T-helper 2 cell treated with Interferon-gamma antibody and Interleukin-4, amounts not matched to agents 5 μg/mL and 100 μg/mL, for 36 hours (primary cell): ENCODE results near the gene SYNDIG1L.

Experiments
- DNase-seq: peaks from one replicate; pipeline ENCODE4 v3.0.0; 2021; ENCODE audit warnings: low spot score
- H3K27ac Mint-ChIP-seq: one replicate; pipeline ENCODE4 v1.8.0; 2021; ENCODE audit warnings: mild to moderate bottlenecking, mixed read lengths
- H3K27me3 Mint-ChIP-seq: one replicate; pipeline ENCODE4 v1.8.0; 2021; ENCODE audit warnings: low read depth, mixed read lengths
- H3K36me3 Mint-ChIP-seq: one replicate; pipeline ENCODE4 v1.8.0; 2021; ENCODE audit warnings: low read depth, mixed read lengths
- H3K4me1 Mint-ChIP-seq: one replicate; pipeline ENCODE4 v1.8.0; 2021; ENCODE audit warnings: low read depth, mixed read lengths
- H3K4me3 Mint-ChIP-seq: one replicate; pipeline ENCODE4 v1.8.0; 2022; ENCODE audit warnings: mild to moderate bottlenecking, moderate library complexity, mixed read lengths
- H3K9me3 Mint-ChIP-seq: one replicate; pipeline ENCODE4 v1.8.0; 2021; ENCODE audit warnings: mixed read lengths

The SYNDIG1L gene

GRCh38 chr14:74419086-74419485 lies 6.9 kb downstream of the SYNDIG1L start:
- no peaks in the 10 kb centered on the region for H3K9me3 Mint-ChIP-seq
- H3K36me3 Mint-ChIP-seq = no peaks in the 10 kb centered on the region
- no peaks in the 10 kb centered on the region for H3K4me1 Mint-ChIP-seq

DNA sequence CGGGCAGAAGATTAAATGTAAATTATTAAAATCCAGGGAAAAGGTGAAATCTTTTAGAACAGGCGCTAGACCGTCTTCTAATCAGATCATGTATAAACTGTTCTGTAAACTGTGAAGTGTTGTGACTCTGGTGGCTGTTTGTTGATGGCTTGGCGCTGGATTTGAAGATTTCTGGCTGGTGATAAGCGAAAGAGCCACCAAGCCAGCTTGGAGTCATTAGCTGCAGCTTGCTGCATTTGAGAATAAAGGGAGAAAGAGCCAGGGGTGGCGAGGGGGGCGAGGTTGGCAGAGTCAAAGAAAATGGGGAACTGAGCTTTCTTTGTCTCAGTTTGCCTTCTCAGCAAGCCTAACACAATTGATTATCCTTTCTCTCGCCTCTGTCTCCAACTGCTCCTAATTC lies 8.0 kb downstream of the SYNDIG1L start:
- Mint-ChIP-seq H3K4me3 (no peak overlapping the region), H3K27me3 (peaks cover 9% of the 10 kb centered on the region), H3K27ac (no peak overlapping the region), H3K36me3 (no peaks in the 10 kb centered on the region), H3K9me3 (no peaks in the 10 kb centered on the region), H3K4me1 (no peaks in the 10 kb centered on the region)
- no peak for DNase-seq

More at GRCh38 chr14:74419086-74419485, 6.9 kb downstream of the SYNDIG1L start:
- Mint-ChIP-seq H3K4me3 (no peak overlapping the region), H3K27me3 (peaks cover 9% of the 10 kb centered on the region), H3K27ac (no peak overlapping the region)
- no peak for DNase-seq

GRCh38 chr14:74417611-74418010 lies 8.4 kb downstream of the SYNDIG1L start:
- no peaks in the 10 kb centered on the region for H3K9me3 Mint-ChIP-seq
- DNase-seq = no peak
- H3K27me3 Mint-ChIP-seq = peaks cover 9% of the 10 kb centered on the region
- no peaks in the 10 kb centered on the region for H3K36me3 Mint-ChIP-seq
- H3K27ac Mint-ChIP-seq = no peak overlapping the region
- H3K4me3 Mint-ChIP-seq = no peak overlapping the region
- no peaks in the 10 kb centered on the region for H3K4me1 Mint-ChIP-seq

- Mint-ChIP-seq H3K4me3 (no peak overlapping the region), H3K9me3 (no peaks in the 10 kb centered on the region), H3K27me3 (peaks cover 9% of the 10 kb centered on the region), H3K27ac (no peak overlapping the region), H3K4me1 (no peaks in the 10 kb centered on the region), H3K36me3 (no peaks in the 10 kb centered on the region)
- no peak for DNase-seq
Observed at GRCh38 chr14:74417201-74417600, 8.8 kb downstream of the SYNDIG1L start.

DNA sequence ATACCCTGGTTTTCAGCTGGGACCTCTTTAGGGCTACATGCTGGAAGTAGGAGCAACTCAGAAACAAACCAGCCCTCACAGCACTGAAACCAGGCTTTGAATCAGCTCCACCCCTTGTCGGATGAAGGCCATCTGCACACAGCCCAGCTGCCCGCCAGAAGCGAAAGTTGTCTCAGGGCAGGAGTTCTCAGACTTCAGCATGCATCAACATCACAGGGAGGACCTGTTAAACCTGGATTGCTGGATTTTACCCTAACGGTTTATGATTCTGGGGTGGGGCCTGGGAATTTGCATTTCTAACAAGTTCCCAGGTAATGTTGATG lies 10.9 kb downstream of the SYNDIG1L start:
- Mint-ChIP-seq H3K27me3 (peaks cover 2% of the 10 kb centered on the region), H3K9me3 (no peaks in the 10 kb centered on the region), H3K27ac (no peak overlapping the region), H3K4me1 (no peaks in the 10 kb centered on the region), H3K36me3 (no peaks in the 10 kb centered on the region), H3K4me3 (no peak overlapping the region)
- no peak for DNase-seq

DNA sequence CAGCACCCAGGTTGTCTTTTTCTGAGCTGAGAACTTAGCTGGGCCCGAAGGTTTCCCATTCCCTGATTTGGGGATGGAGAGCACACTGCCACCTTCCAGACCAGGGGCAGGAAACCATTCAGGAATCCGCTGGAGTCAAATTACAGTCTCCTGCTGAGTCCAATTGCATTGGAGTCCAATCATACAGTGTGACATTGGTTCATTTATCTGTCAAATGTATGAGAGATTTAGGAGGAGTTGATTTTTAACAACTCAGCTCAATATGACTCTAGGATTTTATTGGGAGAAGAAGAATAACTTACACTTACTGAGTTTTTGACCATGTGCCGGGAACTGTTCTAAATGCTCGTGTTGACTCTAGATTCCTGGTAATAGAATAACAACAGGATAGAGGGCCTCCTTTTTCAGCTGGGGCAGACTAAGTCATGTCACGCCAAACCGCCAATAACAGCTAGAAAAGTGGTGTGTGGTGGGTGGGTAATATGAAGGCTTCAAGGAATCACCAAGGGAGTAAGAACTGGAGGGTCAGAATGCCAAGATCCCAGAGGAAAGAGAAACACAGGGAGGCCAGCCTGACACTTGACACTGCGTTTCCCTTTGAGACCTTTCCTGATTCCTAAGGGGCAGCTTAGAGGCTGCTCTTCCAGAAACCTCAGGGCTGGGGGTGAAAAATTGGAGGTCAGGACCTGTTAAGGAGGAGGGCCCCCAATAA lies 11.5 kb downstream of the SYNDIG1L start:
- no peaks in the 10 kb centered on the region for H3K9me3 Mint-ChIP-seq
- H3K36me3 Mint-ChIP-seq = no peaks in the 10 kb centered on the region
- no peaks in the 10 kb centered on the region for H3K4me1 Mint-ChIP-seq
- no peak for DNase-seq
- H3K4me3 Mint-ChIP-seq = no peak overlapping the region
- H3K27me3 Mint-ChIP-seq = peaks cover 2% of the 10 kb centered on the region
- H3K27ac Mint-ChIP-seq = no peak overlapping the region

DNA sequence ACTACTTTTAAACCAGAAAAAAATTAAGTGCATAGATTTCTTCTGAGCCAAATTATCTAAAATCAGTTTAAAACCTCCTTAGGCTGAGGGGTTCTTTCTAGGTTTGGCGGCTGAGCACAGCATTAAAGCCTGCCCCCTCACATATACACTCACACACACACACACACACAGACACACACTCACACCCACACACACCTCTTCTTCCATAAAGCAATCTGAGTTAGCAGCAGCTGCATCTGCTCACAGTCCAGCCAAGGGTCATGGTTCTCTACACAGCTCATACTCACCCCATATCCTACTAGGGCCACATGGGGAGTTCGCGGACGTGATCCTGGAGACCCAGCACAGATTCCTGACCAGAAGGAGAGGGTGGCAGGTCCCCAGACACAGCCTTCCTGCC lies 12.4 kb downstream of the SYNDIG1L start:
- no peaks in the 10 kb centered on the region for H3K9me3 Mint-ChIP-seq
- no peak for DNase-seq
- H3K4me3 Mint-ChIP-seq = no peak overlapping the region
- H3K4me1 Mint-ChIP-seq = no peaks in the 10 kb centered on the region
- no peak overlapping the region for H3K27ac Mint-ChIP-seq
- H3K36me3 Mint-ChIP-seq = no peaks in the 10 kb centered on the region
- peaks cover 2% of the 10 kb centered on the region for H3K27me3 Mint-ChIP-seq

GRCh38 chr14:74412753-74413152 lies 13.3 kb downstream of the SYNDIG1L start:
- Mint-ChIP-seq H3K4me3 (no peak overlapping the region), H3K4me1 (no peaks in the 10 kb centered on the region), H3K27ac (no peak overlapping the region), H3K36me3 (no peaks in the 10 kb centered on the region), H3K9me3 (no peaks in the 10 kb centered on the region), H3K27me3 (peaks cover 2% of the 10 kb centered on the region)
- no peak for DNase-seq

DNA sequence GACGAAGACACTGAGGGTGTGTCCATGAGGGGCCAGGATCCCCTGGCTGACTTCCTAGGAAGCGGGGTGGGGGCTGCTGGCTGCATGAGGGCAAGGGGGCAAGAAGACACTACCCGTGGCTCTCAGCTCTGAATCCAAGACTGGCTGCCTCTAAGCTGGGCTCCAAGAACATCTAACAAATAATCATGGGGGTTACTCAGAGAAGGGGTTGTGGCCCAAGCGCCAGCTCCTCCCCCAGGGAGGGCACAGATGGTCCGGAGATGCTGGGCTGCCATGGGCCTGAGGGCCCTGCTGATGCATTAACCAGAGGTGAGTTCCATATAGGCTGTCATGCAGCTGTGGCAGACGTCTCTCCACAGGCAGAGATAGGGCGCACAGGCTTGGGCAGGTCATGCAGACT lies 14.3 kb downstream of the SYNDIG1L start:
- Mint-ChIP-seq H3K9me3 (no peaks in the 10 kb centered on the region), H3K36me3 (no peaks in the 10 kb centered on the region), H3K27me3 (peaks cover under 1% of the 10 kb centered on the region), H3K4me3 (no peak overlapping the region), H3K4me1 (no peaks in the 10 kb centered on the region), H3K27ac (no peak overlapping the region)
- DNase-seq = no peak

DNA sequence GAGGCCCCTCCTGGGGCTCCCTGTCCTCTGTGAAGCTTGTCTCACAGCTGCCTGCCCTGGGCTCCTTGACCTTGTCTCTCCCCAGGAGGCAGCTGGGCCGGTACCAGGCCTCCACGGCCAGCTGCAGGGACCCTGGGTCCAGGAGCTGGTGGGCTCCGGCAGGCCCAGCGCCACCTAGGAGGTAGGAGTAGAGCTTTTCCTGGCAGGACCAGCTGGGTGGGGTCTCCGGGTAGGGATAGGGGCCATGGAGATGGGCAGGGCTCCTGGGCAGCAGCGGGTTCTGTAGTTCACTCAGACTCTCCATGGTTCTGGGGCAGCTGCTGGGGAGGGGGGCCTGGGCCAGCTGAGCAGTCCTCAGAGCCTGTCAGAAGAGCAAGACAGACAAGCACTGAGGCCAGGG lies 16.6 kb downstream of the SYNDIG1L start:
- Mint-ChIP-seq H3K4me1 (no peaks in the 10 kb centered on the region), H3K36me3 (no peaks in the 10 kb centered on the region), H3K27ac (no peak overlapping the region), H3K4me3 (no peak overlapping the region), H3K27me3 (no peaks in the 10 kb centered on the region), H3K9me3 (no peaks in the 10 kb centered on the region)
- DNase-seq = no peak

- Mint-ChIP-seq H3K27ac (no peak overlapping the region), H3K4me1 (no peaks in the 10 kb centered on the region), H3K9me3 (no peaks in the 10 kb centered on the region), H3K36me3 (no peaks in the 10 kb centered on the region), H3K4me3 (no peak overlapping the region), H3K27me3 (peaks cover 3% of the 10 kb centered on the region)
- DNase-seq = no peak
Observed at GRCh38 chr14:74408870-74409269, 17.1 kb downstream of the SYNDIG1L start.

DNA sequence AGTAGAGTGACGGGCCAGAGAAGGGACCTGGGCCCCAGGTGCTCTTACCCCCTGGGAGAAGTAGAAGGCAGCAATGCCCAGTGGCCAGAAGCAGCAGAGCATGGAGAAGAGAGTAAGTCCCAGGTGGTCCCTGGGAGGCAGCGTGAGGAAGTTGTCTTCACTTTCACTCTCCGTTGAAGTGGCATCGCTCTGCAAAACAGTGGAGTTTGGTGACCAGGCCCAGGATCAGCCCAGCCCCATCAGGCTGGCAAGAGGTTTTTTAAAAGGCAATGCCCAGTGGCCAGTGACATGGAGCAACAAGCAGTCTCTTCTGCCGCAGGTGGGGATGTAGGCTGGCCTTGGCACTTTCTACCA lies 18.2 kb downstream of the SYNDIG1L start:
- H3K4me3 Mint-ChIP-seq = no peak overlapping the region
- H3K27me3 Mint-ChIP-seq = peaks cover 3% of the 10 kb centered on the region
- H3K9me3 Mint-ChIP-seq = no peaks in the 10 kb centered on the region
- H3K36me3 Mint-ChIP-seq = no peaks in the 10 kb centered on the region
- peaks cover 1% of the 10 kb centered on the region for H3K4me1 Mint-ChIP-seq
- DNase-seq = no peak
- no peak overlapping the region for H3K27ac Mint-ChIP-seq

DNA sequence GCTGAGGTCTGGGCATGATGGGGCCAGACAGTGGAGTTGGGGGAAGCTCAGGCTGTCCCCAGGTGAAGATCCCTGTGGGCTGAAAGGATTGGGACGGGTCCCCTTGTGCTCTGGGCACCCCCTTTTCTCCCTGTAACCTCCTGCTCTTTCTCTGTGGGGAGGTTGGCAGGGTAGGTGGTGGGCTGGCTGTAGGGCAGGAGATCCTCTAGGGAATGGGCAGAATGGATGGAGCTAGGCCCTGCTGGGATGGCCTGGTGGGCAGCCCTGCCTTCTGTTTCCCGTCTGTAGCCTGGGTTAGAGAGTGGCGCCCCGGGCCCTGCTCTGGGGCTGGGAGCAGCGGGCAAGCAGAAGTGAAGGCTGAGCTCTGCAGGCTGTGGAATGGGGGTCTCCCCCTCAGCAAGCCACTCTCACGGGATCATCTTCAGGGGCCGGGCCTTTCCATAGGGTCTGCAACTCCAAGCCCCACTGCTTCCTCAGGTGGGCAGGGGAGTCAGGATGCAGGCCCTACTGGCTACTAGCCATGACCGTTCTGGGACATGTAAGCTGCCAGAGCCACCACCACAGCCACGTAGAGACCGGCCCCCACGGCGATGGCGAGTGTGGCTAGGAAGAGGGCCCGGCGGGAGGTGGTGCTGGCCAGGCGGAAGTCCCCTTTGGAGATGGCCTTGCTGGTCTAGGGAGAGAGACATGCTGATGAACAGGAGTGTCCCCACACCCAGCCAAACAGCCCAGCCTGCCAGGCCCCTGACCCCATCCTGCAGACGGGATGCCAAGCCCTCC lies 18.8 kb downstream of the SYNDIG1L start:
- Mint-ChIP-seq H3K27ac (no peak overlapping the region), H3K9me3 (no peaks in the 10 kb centered on the region), H3K4me3 (no peak overlapping the region), H3K4me1 (peaks cover 5% of the 10 kb centered on the region), H3K36me3 (no peaks in the 10 kb centered on the region), H3K27me3 (peaks cover 3% of the 10 kb centered on the region)
- DNase-seq = no peak

GRCh38 chr14:74405663-74406062 lies 20.3 kb downstream of the SYNDIG1L start:
- H3K4me3 Mint-ChIP-seq = no peak overlapping the region
- H3K27ac Mint-ChIP-seq = no peak overlapping the region
- H3K27me3 Mint-ChIP-seq = peaks cover 3% of the 10 kb centered on the region
- no peaks in the 10 kb centered on the region for H3K36me3 Mint-ChIP-seq
- peaks cover 17% of the 10 kb centered on the region for H3K4me1 Mint-ChIP-seq
- no peak for DNase-seq
- no peaks in the 10 kb centered on the region for H3K9me3 Mint-ChIP-seq

GRCh38 chr14:74404435-74404834 lies 21.6 kb downstream of the SYNDIG1L start:
- DNase-seq = no peak
- Mint-ChIP-seq H3K27me3 (peaks cover 4% of the 10 kb centered on the region), H3K9me3 (no peaks in the 10 kb centered on the region), H3K36me3 (no peaks in the 10 kb centered on the region), H3K27ac (no peak overlapping the region), H3K4me3 (no peak overlapping the region), H3K4me1 (peaks cover 18% of the 10 kb centered on the region)
